HepG2 (cell line): ENCODE data around the gene CTDSP1. TPM values are rescaled to one million over a fixed set of nuclear protein-coding genes. Genes with fewer than 3 reads are reported as not detected.
A peak's percentile ranks its signal among the peaks of the same experiment; 100 is the strongest.

Experiments used
- AGO2 ChIP-seq: fragments of 200-400 bp; formaldehyde crosslinking; optimal IDR thresholded peaks from 2 replicates; pipeline ENCODE3; 2017; ENCODE audit warnings: mild to moderate bottlenecking, low read depth, low read length, moderate library complexity
- CHCHD3 ChIP-seq: sonication (generic); formaldehyde crosslinking; IDR thresholded peaks from 2 replicates; pipeline ENCODE4 v1.8.0; 2022; ENCODE audit warnings: mild to moderate bottlenecking, missing genetic modification reagents, moderate library complexity
- JUN ChIP-seq: sonication (generic); formaldehyde crosslinking; IDR thresholded peaks from 2 replicates; pipeline ENCODE4 v1.4.0; 2020; ENCODE audit warnings: mild to moderate bottlenecking, missing genetic modification reagents
- MZF1 ChIP-seq: sonication (generic); formaldehyde crosslinking; IDR thresholded peaks from 2 replicates; pipeline ENCODE4 v1.8.1; 2023; ENCODE audit warnings: mild to moderate bottlenecking, missing genetic modification reagents, borderline replicate concordance
- NR2F1 ChIP-seq, 2 experiments: fragments of 450-650 bp in 1 of 2; formaldehyde crosslinking in 1 of 2; IDR thresholded peaks; 2 replicates each; pipeline versions ENCODE4 v1.5.0 to v1.6.1; 2016 to 2020; ENCODE audit warnings: mild to moderate bottlenecking in 1 of 2, missing compliant biosample characterization in 1 of 2, missing genetic modification reagents in 1 of 2, moderate library complexity in 1 of 2
- PCBP2 ChIP-seq: fragments of 200-400 bp; formaldehyde crosslinking; optimal IDR thresholded peaks from 2 replicates; pipeline ENCODE3; 2018; ENCODE audit warnings: low read length, low read depth; ENCODE audit not compliant: poor library complexity, severe bottlenecking
- SETDB1 ChIP-seq: sonication (generic); formaldehyde crosslinking; IDR thresholded peaks from 2 replicates; pipeline ENCODE4 v1.5.1; 2020; ENCODE audit warnings: missing genetic modification reagents, mild to moderate bottlenecking, borderline replicate concordance
- SMYD3 ChIP-seq: sonication (generic); formaldehyde crosslinking; IDR thresholded peaks from 2 replicates; pipeline ENCODE4 v1.8.1; 2023; ENCODE audit warnings: mild to moderate bottlenecking, missing genetic modification reagents
- XBP1 ChIP-seq: sonication (generic); formaldehyde crosslinking; IDR thresholded peaks from 2 replicates; pipeline ENCODE4 v1.5.0; 2020; ENCODE audit warnings: missing genetic modification reagents
- ZBTB46 ChIP-seq: sonication (generic); formaldehyde crosslinking; IDR thresholded peaks from 2 replicates; pipeline ENCODE4 v1.4.0; 2020; ENCODE audit warnings: mild to moderate bottlenecking, missing genetic modification reagents, borderline replicate concordance
- ZFP36 ChIP-seq: fragments of 150-350 bp; IDR thresholded peaks from 2 replicates; pipeline ENCODE4 v1.6.1; 2018; ENCODE audit warnings: borderline replicate concordance, low read length, low read depth; ENCODE audit not compliant: partially characterized antibody
- ZNF33B ChIP-seq: sonication (generic); formaldehyde crosslinking; IDR thresholded peaks from 2 replicates; pipeline ENCODE4 v1.5.1; 2020; ENCODE audit warnings: mild to moderate bottlenecking, missing genetic modification reagents
- ZNF850 ChIP-seq: sonication (generic); formaldehyde crosslinking; conservative IDR thresholded peaks from 2 replicates; pipeline ENCODE4 v1.9.0; 2021; ENCODE audit warnings: mild to moderate bottlenecking, missing genetic modification reagents
- ZNF878 ChIP-seq: sonication (generic); formaldehyde crosslinking; IDR thresholded peaks from 2 replicates; pipeline ENCODE4 v1.8.1; 2023; ENCODE audit warnings: mild to moderate bottlenecking, missing genetic modification reagents, moderate library complexity
- ZNF883 ChIP-seq: sonication (generic); formaldehyde crosslinking; IDR thresholded peaks from 2 replicates; pipeline ENCODE4 v1.5.1; 2020; ENCODE audit warnings: mild to moderate bottlenecking, missing genetic modification reagents; ENCODE audit errors: not compliant biosample characterization
- polyA plus RNA-seq, 8 experiments: library from polyadenylated mRNA; depleted of rRNA in 3 of 8; stranded (reverse) in 7 of 8; unstranded in 1 of 8; fragments of >200 nt; fragmentation: Illumina TruSeq in 4 of 8; extraction: Trizol in 4 of 8; gene quantifications; 2 replicates each; pipeline versions ENCODE4 v1.2.1 to v1.2.3, GENCODE V29; 2011 to 2016; ENCODE audit warnings: low read depth in 4 of 8, missing spikeins in 1 of 8, mixed read lengths in 1 of 8; ENCODE audit not compliant: insufficient read depth in 1 of 8
- total RNA-seq, 5 experiments: library from RNA; depleted of rRNA; stranded (reverse); fragments of >200 nt; fragmentation: Illumina TruSeq; extraction: Trizol; gene quantifications; 2 replicates each; pipeline ENCODE4 v1.2.3, GENCODE V29; 2016; ENCODE audit warnings: low read depth in 1 of 5
- TF ChIP-seq, protein P1 (sequence below): IDR thresholded peaks from 2 replicates; pipeline ENCODE4 v1.6.1; 2016; ENCODE audit warnings: control low read depth
- TF ChIP-seq, protein P2 (sequence below): sonication (generic); formaldehyde crosslinking; IDR thresholded peaks from 2 replicates; pipeline ENCODE4 v1.5.0; 2020; ENCODE audit warnings: mild to moderate bottlenecking, missing genetic modification reagents
- TF ChIP-seq, protein P3 (sequence below): IDR thresholded peaks from 2 replicates; pipeline ENCODE4 v1.6.1; 2016; ENCODE audit warnings: low read depth, missing genetic modification reagents, missing compliant biosample characterization

The CTDSP1 gene
- total and polyA plus RNA-seq, 2 of the 13 experiments (the other 11 are each of a cell fraction or from before 2014, with no cell fraction given): 91.0 to 268 TPM

- TF ChIP-seq, protein P1, sequence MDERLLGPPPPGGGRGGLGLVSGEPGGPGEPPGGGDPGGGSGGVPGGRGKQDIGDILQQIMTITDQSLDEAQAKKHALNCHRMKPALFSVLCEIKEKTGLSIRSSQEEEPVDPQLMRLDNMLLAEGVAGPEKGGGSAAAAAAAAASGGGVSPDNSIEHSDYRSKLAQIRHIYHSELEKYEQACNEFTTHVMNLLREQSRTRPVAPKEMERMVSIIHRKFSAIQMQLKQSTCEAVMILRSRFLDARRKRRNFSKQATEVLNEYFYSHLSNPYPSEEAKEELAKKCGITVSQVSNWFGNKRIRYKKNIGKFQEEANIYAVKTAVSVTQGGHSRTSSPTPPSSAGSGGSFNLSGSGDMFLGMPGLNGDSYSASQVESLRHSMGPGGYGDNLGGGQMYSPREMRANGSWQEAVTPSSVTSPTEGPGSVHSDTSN: no peak
- TF ChIP-seq ZNF850 (no peak), AGO2 (peak; percentile 68), MZF1 (CRISPR knock-in tag) (no peak), ZNF33B (CRISPR knock-in tag) (no peak), CHCHD3 (CRISPR knock-in tag) (no peak), ZNF883 (CRISPR knock-in tag) (peak; percentile 44), ZFP36 (no peak), JUN (CRISPR knock-in tag) (no peak), SMYD3 (CRISPR knock-in tag) (no peak), SETDB1 (CRISPR knock-in tag) (no peak), NR2F1 (CRISPR knock-in tag; IDR thresholded peaks at IDR 0.05) (no peak), PCBP2 (no peak), ZBTB46 (CRISPR knock-in tag) (no peak), ZNF878 (no peak), XBP1 (CRISPR knock-in tag) (no peak)
- TF ChIP-seq, protein P2, sequence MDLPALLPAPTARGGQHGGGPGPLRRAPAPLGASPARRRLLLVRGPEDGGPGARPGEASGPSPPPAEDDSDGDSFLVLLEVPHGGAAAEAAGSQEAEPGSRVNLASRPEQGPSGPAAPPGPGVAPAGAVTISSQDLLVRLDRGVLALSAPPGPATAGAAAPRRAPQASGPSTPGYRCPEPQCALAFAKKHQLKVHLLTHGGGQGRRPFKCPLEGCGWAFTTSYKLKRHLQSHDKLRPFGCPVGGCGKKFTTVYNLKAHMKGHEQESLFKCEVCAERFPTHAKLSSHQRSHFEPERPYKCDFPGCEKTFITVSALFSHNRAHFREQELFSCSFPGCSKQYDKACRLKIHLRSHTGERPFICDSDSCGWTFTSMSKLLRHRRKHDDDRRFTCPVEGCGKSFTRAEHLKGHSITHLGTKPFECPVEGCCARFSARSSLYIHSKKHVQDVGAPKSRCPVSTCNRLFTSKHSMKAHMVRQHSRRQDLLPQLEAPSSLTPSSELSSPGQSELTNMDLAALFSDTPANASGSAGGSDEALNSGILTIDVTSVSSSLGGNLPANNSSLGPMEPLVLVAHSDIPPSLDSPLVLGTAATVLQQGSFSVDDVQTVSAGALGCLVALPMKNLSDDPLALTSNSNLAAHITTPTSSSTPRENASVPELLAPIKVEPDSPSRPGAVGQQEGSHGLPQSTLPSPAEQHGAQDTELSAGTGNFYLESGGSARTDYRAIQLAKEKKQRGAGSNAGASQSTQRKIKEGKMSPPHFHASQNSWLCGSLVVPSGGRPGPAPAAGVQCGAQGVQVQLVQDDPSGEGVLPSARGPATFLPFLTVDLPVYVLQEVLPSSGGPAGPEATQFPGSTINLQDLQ (CRISPR knock-in tag): no peak
- TF ChIP-seq, protein P3, sequence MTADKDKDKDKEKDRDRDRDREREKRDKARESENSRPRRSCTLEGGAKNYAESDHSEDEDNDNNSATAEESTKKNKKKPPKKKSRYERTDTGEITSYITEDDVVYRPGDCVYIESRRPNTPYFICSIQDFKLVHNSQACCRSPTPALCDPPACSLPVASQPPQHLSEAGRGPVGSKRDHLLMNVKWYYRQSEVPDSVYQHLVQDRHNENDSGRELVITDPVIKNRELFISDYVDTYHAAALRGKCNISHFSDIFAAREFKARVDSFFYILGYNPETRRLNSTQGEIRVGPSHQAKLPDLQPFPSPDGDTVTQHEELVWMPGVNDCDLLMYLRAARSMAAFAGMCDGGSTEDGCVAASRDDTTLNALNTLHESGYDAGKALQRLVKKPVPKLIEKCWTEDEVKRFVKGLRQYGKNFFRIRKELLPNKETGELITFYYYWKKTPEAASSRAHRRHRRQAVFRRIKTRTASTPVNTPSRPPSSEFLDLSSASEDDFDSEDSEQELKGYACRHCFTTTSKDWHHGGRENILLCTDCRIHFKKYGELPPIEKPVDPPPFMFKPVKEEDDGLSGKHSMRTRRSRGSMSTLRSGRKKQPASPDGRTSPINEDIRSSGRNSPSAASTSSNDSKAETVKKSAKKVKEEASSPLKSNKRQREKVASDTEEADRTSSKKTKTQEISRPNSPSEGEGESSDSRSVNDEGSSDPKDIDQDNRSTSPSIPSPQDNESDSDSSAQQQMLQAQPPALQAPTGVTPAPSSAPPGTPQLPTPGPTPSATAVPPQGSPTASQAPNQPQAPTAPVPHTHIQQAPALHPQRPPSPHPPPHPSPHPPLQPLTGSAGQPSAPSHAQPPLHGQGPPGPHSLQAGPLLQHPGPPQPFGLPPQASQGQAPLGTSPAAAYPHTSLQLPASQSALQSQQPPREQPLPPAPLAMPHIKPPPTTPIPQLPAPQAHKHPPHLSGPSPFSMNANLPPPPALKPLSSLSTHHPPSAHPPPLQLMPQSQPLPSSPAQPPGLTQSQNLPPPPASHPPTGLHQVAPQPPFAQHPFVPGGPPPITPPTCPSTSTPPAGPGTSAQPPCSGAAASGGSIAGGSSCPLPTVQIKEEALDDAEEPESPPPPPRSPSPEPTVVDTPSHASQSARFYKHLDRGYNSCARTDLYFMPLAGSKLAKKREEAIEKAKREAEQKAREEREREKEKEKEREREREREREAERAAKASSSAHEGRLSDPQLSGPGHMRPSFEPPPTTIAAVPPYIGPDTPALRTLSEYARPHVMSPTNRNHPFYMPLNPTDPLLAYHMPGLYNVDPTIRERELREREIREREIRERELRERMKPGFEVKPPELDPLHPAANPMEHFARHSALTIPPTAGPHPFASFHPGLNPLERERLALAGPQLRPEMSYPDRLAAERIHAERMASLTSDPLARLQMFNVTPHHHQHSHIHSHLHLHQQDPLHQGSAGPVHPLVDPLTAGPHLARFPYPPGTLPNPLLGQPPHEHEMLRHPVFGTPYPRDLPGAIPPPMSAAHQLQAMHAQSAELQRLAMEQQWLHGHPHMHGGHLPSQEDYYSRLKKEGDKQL (CRISPR knock-in tag): no peak
Observed at GRCh38 chr2:218434456-218434855, 34.8 kb downstream of the CTDSP1 start (continued).
